Putamen (tissue), 1 donor: ENCODE data around the gene NPHS1.

ENCODE experiments used
- DNase-seq: peaks from one replicate; pipeline ENCODE4 v3.0.0-alpha.2; 2016; ENCODE audit warnings: low spot score

Gene NPHS1

GRCh38 chr19:35786299-35787160 is 65.8 kb downstream of the NPHS1 start:
- DNase-seq = no peak

GRCh38 chr19:35785339-35785627 is 67.0 kb downstream of the NPHS1 start:
- no peak for DNase-seq

GRCh38 chr19:35784503-35785338 is 67.6 kb downstream of the NPHS1 start:
- DNase-seq = no peak

- DNase-seq = no peak
Measured at GRCh38 chr19:35783469-35784434, 68.6 kb downstream of the NPHS1 start.

GRCh38 chr19:35782589-35782988 is 69.7 kb downstream of the NPHS1 start:
- DNase-seq = no peak

- no peak for DNase-seq
Measured at GRCh38 chr19:35781650-35782049, 70.7 kb downstream of the NPHS1 start.

GRCh38 chr19:35780717-35781116 is 71.6 kb downstream of the NPHS1 start:
- DNase-seq = no peak

GRCh38 chr19:35780058-35780457 is 72.2 kb downstream of the NPHS1 start:
- DNase-seq = no peak

- DNase-seq = peak; percentile 63
Measured at GRCh38 chr19:35779033-35779432, 73.3 kb downstream of the NPHS1 start.

GRCh38 chr19:35777961-35778360 is 74.3 kb downstream of the NPHS1 start:
- DNase-seq = no peak

- peak; percentile 49 for DNase-seq
Measured at GRCh38 chr19:35777086-35777841, 75.0 kb downstream of the NPHS1 start.

GRCh38 chr19:35776102-35776788 is 76.1 kb downstream of the NPHS1 start:
- no peak for DNase-seq
